IMR-90 (cell line): Measurements from ENCODE around the gene SLC18B1. TPM values are rescaled to one million over a fixed set of nuclear protein-coding genes. Genes with fewer than 3 reads are reported as not detected.

Experiments used
- ATAC-seq: fragments of 200-7000 bp; cut with Tn5 transposase; 2 replicates; pipeline ENCODE4 v1.9.1; 2020; ENCODE audit warnings: low read depth, mild to moderate bottlenecking, moderate library complexity
- BruUV-seq: library from RNA; stranded (reverse); fragments of 400-500 nt; replicated peaks from 2 replicates; lab custom pipeline; 2021; lab: Mats Ljungman, UMichigan
- CTCF ChIA-PET: fragments of 300-600 bp; formaldehyde crosslinking; extraction: SDS; loops from one replicate; lab custom pipeline; 2021; ENCODE audit warnings: antibody characterized with exemption; lab: Yijun Ruan, JAX
- POLR2A ChIA-PET: fragments of 300-600 bp; sonication (Branson Sonifier 250); formaldehyde crosslinking; loops from one replicate; lab custom pipeline; 2022; ENCODE audit warnings: antibody characterized with exemption; ENCODE audit not compliant: unreplicated experiment; lab: Charles Lee
- DNase-seq: peaks from one replicate; pipeline ENCODE4 v3.0.0; 2013
- H2AFZ ChIP-seq: replicated peaks from 2 replicates; pipeline ENCODE3; 2013; ENCODE audit warnings: low read length, mild to moderate bottlenecking; ENCODE audit not compliant: poor library complexity
- H2AK5ac ChIP-seq: 2 replicates; pipeline ENCODE4 v1.6.1; 2013; ENCODE audit warnings: low read depth, low read length, inconsistent platforms
- H2AK9ac ChIP-seq: replicated peaks from 2 replicates; pipeline ENCODE3; 2013; ENCODE audit warnings: mild to moderate bottlenecking, low read depth, low read length, moderate library complexity; ENCODE audit not compliant: poor library complexity
- H2BK120ac ChIP-seq: 2 replicates; pipeline ENCODE4 v1.6.1; 2013; ENCODE audit warnings: low read depth, low read length, inconsistent platforms
- H2BK15ac ChIP-seq: 3 replicates; pipeline ENCODE4 v1.6.1; 2013; ENCODE audit warnings: low read depth, low read length, inconsistent platforms
- H2BK20ac ChIP-seq: 2 replicates; pipeline ENCODE4 v1.6.1; 2013; ENCODE audit warnings: low read depth, mild to moderate bottlenecking, inconsistent platforms, low read length, moderate library complexity
- H2BK5ac ChIP-seq: 2 replicates; pipeline ENCODE4 v1.6.1; 2013; ENCODE audit warnings: mild to moderate bottlenecking, low read depth, low read length, inconsistent platforms; ENCODE audit not compliant: poor library complexity, severe bottlenecking
- H3K14ac ChIP-seq: replicated peaks from 2 replicates; pipeline ENCODE4 v1.6.1; 2013; ENCODE audit warnings: low read depth, low read length, inconsistent platforms
- H3K18ac ChIP-seq: 2 replicates; pipeline ENCODE4 v1.6.1; 2013; ENCODE audit warnings: low read depth, low read length, control low read depth
- H3K23ac ChIP-seq: 2 replicates; pipeline ENCODE4 v1.6.1; 2013; ENCODE audit warnings: low read depth, low read length, inconsistent platforms
- H3K27ac ChIP-seq: 2 replicates; pipeline ENCODE4 v1.5.1; 2013; ENCODE audit warnings: mild to moderate bottlenecking, control low read depth, low read length; ENCODE audit not compliant: insufficient read depth
- H3K27me3 ChIP-seq: 2 replicates; pipeline ENCODE4 v1.6.1; 2013; ENCODE audit warnings: low read length; ENCODE audit not compliant: control insufficient read depth, insufficient read depth
- H3K36me3 ChIP-seq: 2 replicates; pipeline ENCODE4 v1.6.1; 2013; ENCODE audit warnings: low read length, mixed read lengths; ENCODE audit not compliant: control insufficient read depth, insufficient read depth
- H3K4ac ChIP-seq: 2 replicates; pipeline ENCODE4 v1.6.1; 2013; ENCODE audit warnings: low read depth, low read length, inconsistent platforms
- H3K4me1 ChIP-seq: 2 replicates; pipeline ENCODE4 v1.6.1; 2013; ENCODE audit warnings: low read length, mixed read lengths; ENCODE audit not compliant: control insufficient read depth, insufficient read depth
- H3K4me2 ChIP-seq: 2 replicates; pipeline ENCODE4 v1.6.1; 2013; ENCODE audit warnings: low read depth, mild to moderate bottlenecking, control low read depth, low read length, moderate library complexity
- H3K4me3 ChIP-seq: 2 replicates; pipeline ENCODE4 v1.5.1; 2013; ENCODE audit warnings: low read depth, mild to moderate bottlenecking, control low read depth, low read length, moderate library complexity; ENCODE audit not compliant: insufficient read depth
- H3K56ac ChIP-seq: 2 replicates; pipeline ENCODE4 v1.6.1; 2013; ENCODE audit warnings: low read length, inconsistent platforms; ENCODE audit not compliant: insufficient read depth; ENCODE audit errors: extremely low read depth
- H3K79me1 ChIP-seq, 2 experiments: 2 replicates each; pipeline ENCODE4 v1.6.1; 2013; ENCODE audit warnings: low read length in 2 of 2, inconsistent platforms in 1 of 2, low read depth in 1 of 2
- H3K9ac ChIP-seq: 2 replicates; pipeline ENCODE4 v1.6.1; 2013; ENCODE audit warnings: low read depth, low read length, control low read depth
- H3K9me1 ChIP-seq: 2 replicates; pipeline ENCODE4 v1.6.1; 2013; ENCODE audit warnings: low read length, inconsistent platforms; ENCODE audit not compliant: insufficient read depth
- H3K9me3 ChIP-seq: 2 replicates; pipeline ENCODE4 v1.6.1; 2013; ENCODE audit warnings: low read length; ENCODE audit not compliant: control insufficient read depth, insufficient read depth
- H4K20me1 ChIP-seq: 2 replicates; pipeline ENCODE4 v1.6.1; 2013; ENCODE audit warnings: low read length, inconsistent platforms; ENCODE audit not compliant: insufficient read depth
- H4K5ac ChIP-seq: 2 replicates; pipeline ENCODE4 v1.6.1; 2013; ENCODE audit warnings: mild to moderate bottlenecking, low read depth, low read length, control low read depth
- H4K8ac ChIP-seq, 2 experiments: 2 replicates each; pipeline ENCODE4 v1.6.1; 2013; ENCODE audit warnings: low read depth in 2 of 2, low read length in 2 of 2, control low read depth in 1 of 2, inconsistent platforms in 1 of 2
- H4K91ac ChIP-seq: 2 replicates; pipeline ENCODE4 v1.6.1; 2013; ENCODE audit warnings: low read depth, low read length, inconsistent platforms; ENCODE audit not compliant: insufficient read depth
- CEBPB ChIP-seq: IDR thresholded peaks from 2 replicates; pipeline ENCODE4 v1.6.1; 2012; ENCODE audit warnings: low read depth, low read length, improper control_type of control experiment
- MXI1 ChIP-seq: IDR thresholded peaks from 2 replicates; pipeline ENCODE4 v1.6.1; 2012; ENCODE audit warnings: low read depth, mild to moderate bottlenecking, low read length, moderate library complexity, borderline replicate concordance
- RAD21 ChIP-seq: IDR thresholded peaks from 2 replicates; pipeline ENCODE4 v1.6.1; 2012; ENCODE audit warnings: low read length, improper control_type of control experiment
- USF2 ChIP-seq: fragments of 150-350 bp; IDR thresholded peaks from 2 replicates; pipeline ENCODE4 v1.6.1; 2017; ENCODE audit warnings: mild to moderate bottlenecking, antibody characterized with exemption, low read length, low read depth
- WGBS, 2 experiments: methylation state at CpG; one replicate each; pipeline versions ENCODE4 v1.1.5 to v1.1.7; 2013; ENCODE audit warnings: missing lambda C conversion rate in 2 of 2; ENCODE audit not compliant: insufficient read length in 1 of 2; ENCODE audit errors: extremely low coverage in 2 of 2; 5-methylcytosine and 5-hydroxymethylcytosine counted together
- dilution Hi-C: fragments of 300-500 bp; cut with HindIII; formaldehyde crosslinking; loops from one replicate; pipeline ENCODE4 v1.14.3; 2018; ENCODE audit warnings: low sequenced_read_pairs; ENCODE audit not compliant: unreplicated experiment
- in situ Hi-C: fragments of 300-500 bp; cut with MboI; formaldehyde crosslinking; loops from 3 replicates; pipeline ENCODE4 v1.14.3; 2019; ENCODE audit warnings: low sequenced_read_pairs, inconsistent platforms, mixed read lengths
- intact Hi-C: fragments of 100-400 bp; cut with micrococcal nuclease; formaldehyde crosslinking; loops from 2 replicates; pipeline ENCODE4 v1.10.0; 2022
- polyA plus RNA-seq, 3 experiments: library from polyadenylated mRNA; depleted of rRNA; stranded (reverse); fragments of >200 nt; gene quantifications; 2 replicates each; pipeline ENCODE4 v1.2.3, GENCODE V29; 2012; ENCODE audit warnings: low replicate concordance in 1 of 3
- total RNA-seq: library from RNA; depleted of rRNA; stranded (reverse); fragments of >200 nt; gene quantifications from 2 replicates; pipeline ENCODE4 v1.2.3, GENCODE V29; 2012

Gene SLC18B1
- total and polyA plus RNA-seq, 2 of the 4 experiments (the other 2 are of a cell fraction), result 2.4 to 2.5 TPM

DNA sequence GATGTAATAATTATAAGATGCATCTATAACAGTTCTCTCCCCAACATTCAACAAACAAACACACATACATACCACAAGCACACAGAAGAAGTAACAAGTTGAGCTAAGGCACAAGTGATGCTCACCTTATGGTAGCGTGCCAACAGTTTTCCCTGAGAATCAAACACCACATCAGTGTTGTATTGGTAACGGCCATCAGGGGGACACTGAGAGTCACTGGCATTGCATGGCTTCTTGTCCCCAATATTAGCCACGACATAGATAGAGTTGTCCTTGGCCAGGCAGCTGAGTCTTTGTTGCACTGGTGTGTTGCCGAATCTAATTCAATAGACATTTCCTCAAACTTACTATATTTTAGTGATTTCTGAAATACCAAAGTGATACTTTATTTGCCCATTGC, 69.8 kb downstream of the SLC18B1 start:
- BruUV-seq, result no TSS peak
- dilution Hi-C loops (no loop called here), intact Hi-C loops (no loop called here), in situ Hi-C loops (no loop called here)
- Histone ChIP-seq H3K23ac (peak overlapping the region; percentile 7; the same call in 1 of the 2 replicates), H2BK20ac (peak overlapping the region; percentile 65), H3K9me3 (no peaks in the 10 kb centered on the region), H3K4ac (peak overlapping the region; percentile 28; the same call in 1 of the 2 replicates), H4K91ac (peak overlapping the region; percentile 53), H4K8ac (peak overlapping the region; percentile 11 to 50; a peak in 1 of 4 replicates), H2AK5ac (peak overlapping the region; percentile 77), H3K4me3 (no peak overlapping the region), H3K9me1 (peaks cover 4% of the 10 kb centered on the region), H3K36me3 (no peaks in the 10 kb centered on the region; the same call in 1 of the 2 replicates), H3K14ac (peak overlapping the region; percentile 50; the same call in 1 of the 2 replicates), H2BK120ac (peak overlapping the region; percentile 61), H2AFZ (no peak overlapping the region), H2BK5ac (no peak overlapping the region), H4K20me1 (no peaks in the 10 kb centered on the region), H4K5ac (peak overlapping the region; percentile 77), H3K56ac (no peak overlapping the region), H3K27ac (peak overlapping the region; percentile 69; the same call in 1 of the 2 replicates), H3K27me3 (no peaks in the 10 kb centered on the region), H3K79me1 (no peaks in the 10 kb centered on the region), H2BK15ac (peak overlapping the region; percentile 53; the same call in 1 of the 3 replicates), H3K18ac (peak overlapping the region; percentile 70), H2AK9ac (no peak overlapping the region), H3K4me2 (no peak overlapping the region; the same call in 1 of the 2 replicates), H3K4me1 (peaks cover 8% of the 10 kb centered on the region), H3K9ac (no peak overlapping the region; the same call in 1 of the 2 replicates)
- WGBS, 2 experiments, result no CpG with 5 or more reads among the region's 4 CpGs
- ChIA-PET CTCF (interaction anchor here (0.7 to 1.4 kb wide), 4 partner anchors 12 to 71 kb away, joined by 3 to 5 read pairs (median 4); no protein-coding TSS in a partner anchor), POLR2A (interaction anchor here (0.9 kb wide), 1 partner anchor 14 kb away, joined by 3 read pairs; no protein-coding TSS in a partner anchor)
- ATAC-seq, result no peak
- TF ChIP-seq MXI1 (no peak), USF2 (no peak), RAD21 (no peak), CEBPB (0 out of 2 replicates have a peak, but pooled peaks have one; percentile 28)
- no peak for DNase-seq
